NB4 (cell line): ENCODE measurements around the gene TFCP2.

Experiments used
- DNase-seq: peaks from one replicate; pipeline ENCODE4 v3.0.0; 2010; ENCODE audit warnings: low read depth
- H3K4me3 ChIP-seq: one replicate; pipeline ENCODE4 v1.5.1; 2011; ENCODE audit warnings: mild to moderate bottlenecking, low read depth, low read length, moderate library complexity
- MYC ChIP-seq: IDR thresholded peaks from 2 replicates; pipeline ENCODE4 v1.6.1; 2011; ENCODE audit warnings: low read depth, low read length
- POLR2A ChIP-seq: IDR thresholded peaks from 2 replicates; pipeline ENCODE4 v1.6.1; 2011; ENCODE audit warnings: mild to moderate bottlenecking; ENCODE audit not compliant: insufficient read length; ENCODE audit errors: extremely low read depth
- TF ChIP-seq, protein P1 (sequence below): IDR thresholded peaks from 2 replicates; pipeline ENCODE4 v1.6.1; 2011; ENCODE audit warnings: low read depth, low read length
- TF ChIP-seq, protein P2 (sequence below): IDR thresholded peaks from one replicate; pipeline ENCODE4 v1.5.1; 2012; ENCODE audit warnings: low read depth, low read length

Gene TFCP2

DNA sequence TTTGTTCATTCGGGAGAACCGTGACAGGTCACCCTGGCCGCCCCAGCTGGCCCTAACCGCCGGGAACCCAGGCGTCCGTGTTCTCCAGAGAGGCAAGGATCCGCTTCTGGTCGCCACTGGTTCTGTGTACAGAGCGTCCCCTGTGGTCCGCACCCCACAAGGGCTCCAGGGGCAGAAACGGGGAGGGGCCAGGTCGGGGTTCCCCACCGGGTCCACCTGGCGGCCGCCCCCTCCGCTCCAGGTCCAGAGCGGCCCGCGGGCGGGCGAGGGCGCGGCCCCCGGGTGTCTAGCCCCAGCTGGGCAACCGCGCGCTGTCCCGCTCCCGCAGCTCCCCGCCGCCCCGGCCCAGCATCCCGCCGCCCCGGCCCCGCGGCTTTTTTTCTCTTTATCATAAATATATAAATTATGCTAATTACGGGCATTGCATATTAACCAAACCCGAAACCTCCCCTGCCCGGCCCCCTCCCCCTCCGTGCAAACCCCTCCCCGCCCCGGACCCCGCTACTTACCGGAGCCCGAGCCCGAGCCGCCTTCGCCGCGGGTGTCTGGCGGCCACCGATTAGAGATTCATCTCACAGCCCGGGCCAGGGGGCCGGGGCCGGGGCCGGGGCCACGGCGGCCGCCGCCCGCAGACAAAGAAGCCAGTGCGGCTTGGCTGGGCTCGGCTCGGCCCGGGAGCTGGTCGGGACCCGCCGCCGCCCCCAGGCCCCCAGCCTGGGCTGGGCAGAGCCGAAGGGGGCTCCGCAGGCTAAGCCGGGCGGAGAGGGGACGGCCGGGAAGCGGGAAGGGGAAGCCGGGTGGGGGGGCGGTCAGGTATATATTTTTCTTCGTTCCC, 44.4 kb upstream of the TFCP2 start:
- H3K4me3 ChIP-seq = peak overlapping the region; percentile 70
- TF ChIP-seq POLR2A = no peak
- TF ChIP-seq MYC = no peak
- TF ChIP-seq, protein P1, sequence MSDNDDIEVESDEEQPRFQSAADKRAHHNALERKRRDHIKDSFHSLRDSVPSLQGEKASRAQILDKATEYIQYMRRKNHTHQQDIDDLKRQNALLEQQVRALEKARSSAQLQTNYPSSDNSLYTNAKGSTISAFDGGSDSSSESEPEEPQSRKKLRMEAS = no peak
- TF ChIP-seq, protein P2, sequence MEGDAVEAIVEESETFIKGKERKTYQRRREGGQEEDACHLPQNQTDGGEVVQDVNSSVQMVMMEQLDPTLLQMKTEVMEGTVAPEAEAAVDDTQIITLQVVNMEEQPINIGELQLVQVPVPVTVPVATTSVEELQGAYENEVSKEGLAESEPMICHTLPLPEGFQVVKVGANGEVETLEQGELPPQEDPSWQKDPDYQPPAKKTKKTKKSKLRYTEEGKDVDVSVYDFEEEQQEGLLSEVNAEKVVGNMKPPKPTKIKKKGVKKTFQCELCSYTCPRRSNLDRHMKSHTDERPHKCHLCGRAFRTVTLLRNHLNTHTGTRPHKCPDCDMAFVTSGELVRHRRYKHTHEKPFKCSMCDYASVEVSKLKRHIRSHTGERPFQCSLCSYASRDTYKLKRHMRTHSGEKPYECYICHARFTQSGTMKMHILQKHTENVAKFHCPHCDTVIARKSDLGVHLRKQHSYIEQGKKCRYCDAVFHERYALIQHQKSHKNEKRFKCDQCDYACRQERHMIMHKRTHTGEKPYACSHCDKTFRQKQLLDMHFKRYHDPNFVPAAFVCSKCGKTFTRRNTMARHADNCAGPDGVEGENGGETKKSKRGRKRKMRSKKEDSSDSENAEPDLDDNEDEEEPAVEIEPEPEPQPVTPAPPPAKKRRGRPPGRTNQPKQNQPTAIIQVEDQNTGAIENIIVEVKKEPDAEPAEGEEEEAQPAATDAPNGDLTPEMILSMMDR = peak; percentile 2
- peak; percentile 55 for DNase-seq

DNA sequence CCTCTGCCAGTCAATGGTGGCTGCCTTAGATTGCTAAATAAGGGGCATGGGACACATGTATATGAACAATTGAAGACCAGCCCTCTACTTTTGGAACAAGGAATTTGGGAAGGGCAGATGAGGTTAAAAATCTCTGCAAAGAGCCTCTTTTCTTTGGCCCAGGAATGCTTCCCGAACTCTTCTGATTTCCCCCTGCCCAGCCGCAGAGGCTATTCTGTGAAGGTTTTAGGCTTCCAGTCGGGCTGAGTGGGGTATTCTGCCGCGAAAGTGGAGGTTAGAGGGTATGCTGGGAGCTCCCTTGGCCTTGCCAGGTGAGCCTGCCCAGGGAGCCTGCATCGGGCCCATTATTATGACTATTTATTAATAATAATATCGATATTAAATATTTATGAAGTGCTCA, 43.7 kb upstream of the TFCP2 start:
- DNase-seq = no peak
- TF ChIP-seq, protein P2 = no peak
- TF ChIP-seq POLR2A = no peak
- TF ChIP-seq, protein P1 = no peak
- TF ChIP-seq MYC = no peak
- H3K4me3 ChIP-seq = no peak overlapping the region

DNA sequence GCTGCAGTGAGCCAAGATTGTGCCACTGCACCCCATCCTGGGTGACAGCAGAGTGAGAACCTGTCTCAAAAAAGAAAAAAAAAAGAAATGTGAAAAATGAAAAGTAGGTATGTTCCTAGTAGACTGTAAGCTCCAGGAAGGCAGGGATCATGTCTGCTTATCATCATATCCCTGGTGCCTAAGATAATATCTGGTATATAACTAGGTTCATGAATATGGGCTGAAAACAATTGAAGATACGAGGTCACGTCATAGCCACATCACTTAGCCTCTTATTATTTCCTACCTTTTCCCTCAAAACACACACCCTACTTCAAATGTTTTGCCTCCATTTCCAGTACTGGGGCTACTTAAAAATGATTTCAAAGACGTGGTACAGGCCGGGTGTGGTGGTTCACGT, 42.0 kb upstream of the TFCP2 start:
- DNase-seq = no peak
- TF ChIP-seq, protein P1 = no peak
- TF ChIP-seq, protein P2 = no peak
- TF ChIP-seq POLR2A = no peak
- TF ChIP-seq MYC = no peak
- H3K4me3 ChIP-seq = no peak overlapping the region

DNA sequence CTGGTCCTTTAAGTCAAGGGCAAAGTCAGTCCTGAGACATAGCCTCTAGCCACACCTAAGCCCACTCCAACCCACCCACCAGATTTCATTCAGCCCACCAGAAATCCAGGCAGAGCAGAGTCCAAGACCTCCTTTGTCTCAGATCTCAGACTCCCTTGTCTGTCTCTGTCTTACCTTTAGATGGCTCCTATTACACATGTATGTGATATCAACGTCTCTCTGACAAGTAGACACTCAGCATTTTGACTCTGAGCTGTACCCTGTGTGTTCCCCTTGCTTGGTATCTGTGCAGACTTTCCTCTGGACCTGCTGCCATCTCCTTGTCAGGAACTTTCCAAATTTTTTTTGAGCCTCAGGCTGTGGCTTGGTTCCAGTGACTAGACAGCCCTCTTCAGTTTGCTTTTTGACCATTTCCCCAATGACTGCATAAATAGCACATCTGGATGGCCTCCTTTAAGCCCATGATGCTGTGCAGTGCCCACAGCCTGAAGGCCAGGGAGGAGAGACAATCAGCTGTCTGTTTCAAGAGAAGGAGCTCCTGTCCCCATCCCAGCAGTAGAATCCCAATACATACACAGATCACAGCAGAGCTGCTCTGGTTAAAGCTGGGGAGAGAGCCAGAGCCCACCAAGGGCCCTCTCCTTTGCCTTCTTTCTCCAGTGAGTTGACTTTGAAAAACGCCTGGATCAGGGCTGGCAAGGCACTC, 37.9 kb upstream of the TFCP2 start:
- TF ChIP-seq POLR2A (no peak), MYC (no peak)
- TF ChIP-seq, protein P1 = no peak
- TF ChIP-seq, protein P2 = no peak
- DNase-seq = no peak
- H3K4me3 ChIP-seq = no peak overlapping the region

DNA sequence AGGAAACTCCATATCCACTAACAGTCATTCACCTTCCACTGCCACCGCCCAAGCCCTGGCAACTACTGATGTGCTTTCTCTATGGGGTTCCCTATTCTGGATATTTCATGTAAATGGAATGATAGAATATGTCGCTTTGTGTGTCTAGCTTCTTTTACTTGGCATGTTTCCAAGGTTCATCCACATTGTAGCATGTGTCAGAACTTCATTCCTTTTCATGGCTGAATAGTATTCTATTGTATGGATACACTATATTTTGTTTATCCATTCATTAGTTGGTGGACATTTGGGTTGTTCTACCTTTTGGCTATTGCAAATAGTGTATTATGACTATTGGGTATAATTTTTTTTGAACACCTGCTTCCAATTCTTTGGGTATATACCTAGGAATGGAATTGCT, 36.3 kb upstream of the TFCP2 start:
- TF ChIP-seq, protein P1 = no peak
- TF ChIP-seq POLR2A = no peak
- no peak for TF ChIP-seq MYC
- H3K4me3 ChIP-seq = no peak overlapping the region
- DNase-seq = no peak

DNA sequence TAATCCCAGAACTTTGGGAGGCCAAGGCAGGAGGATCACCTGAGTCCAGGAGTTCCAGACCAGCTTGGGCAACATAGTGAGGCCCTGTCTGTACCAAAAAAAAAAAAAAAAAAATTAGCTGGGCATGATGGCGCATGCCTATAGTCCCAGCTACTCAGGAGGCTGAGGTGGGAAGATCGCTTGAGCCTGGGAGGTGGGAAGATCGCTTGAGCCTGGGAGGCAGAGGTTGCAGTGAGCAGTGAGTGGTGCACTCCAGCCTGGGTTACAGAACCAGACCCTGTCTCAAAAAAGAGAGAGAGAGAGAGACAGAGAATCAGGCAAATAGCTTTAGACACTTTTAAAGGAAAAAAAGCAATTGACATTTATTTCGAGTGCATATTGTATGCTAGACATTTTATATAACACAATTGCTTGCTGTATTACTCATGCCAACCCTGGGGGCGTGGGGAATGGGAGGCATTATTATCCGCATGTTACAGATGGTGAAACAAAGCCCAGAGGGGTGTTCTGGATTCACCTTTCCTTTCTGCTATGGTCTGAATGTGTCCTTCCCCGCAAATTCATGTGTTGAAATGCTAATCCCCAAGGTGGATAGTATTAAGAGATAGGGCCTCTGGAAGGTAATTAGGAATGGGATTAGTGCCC, 35.2 kb upstream of the TFCP2 start:
- TF ChIP-seq POLR2A = no peak
- TF ChIP-seq, protein P2 = no peak
- TF ChIP-seq, protein P1 = no peak
- no peak for TF ChIP-seq MYC
- no peak for DNase-seq
- no peak overlapping the region for H3K4me3 ChIP-seq
